HG02938 (cell line): ENCODE data around the gene SPEN.
"Not testable (repeated sequence)": the region's sequence is repeated elsewhere in the genome, so short reads cannot be mapped to it uniquely, and the experiment has no call there.

Source experiments
- ATAC-seq: cut with Tn5 transposase; IDR thresholded peaks from one replicate; pipeline ENCODE4 v1.9.1; 2021; ENCODE audit warnings: mild to moderate bottlenecking, moderate library complexity; ENCODE audit not compliant: unreplicated experiment

Gene SPEN, protein sequence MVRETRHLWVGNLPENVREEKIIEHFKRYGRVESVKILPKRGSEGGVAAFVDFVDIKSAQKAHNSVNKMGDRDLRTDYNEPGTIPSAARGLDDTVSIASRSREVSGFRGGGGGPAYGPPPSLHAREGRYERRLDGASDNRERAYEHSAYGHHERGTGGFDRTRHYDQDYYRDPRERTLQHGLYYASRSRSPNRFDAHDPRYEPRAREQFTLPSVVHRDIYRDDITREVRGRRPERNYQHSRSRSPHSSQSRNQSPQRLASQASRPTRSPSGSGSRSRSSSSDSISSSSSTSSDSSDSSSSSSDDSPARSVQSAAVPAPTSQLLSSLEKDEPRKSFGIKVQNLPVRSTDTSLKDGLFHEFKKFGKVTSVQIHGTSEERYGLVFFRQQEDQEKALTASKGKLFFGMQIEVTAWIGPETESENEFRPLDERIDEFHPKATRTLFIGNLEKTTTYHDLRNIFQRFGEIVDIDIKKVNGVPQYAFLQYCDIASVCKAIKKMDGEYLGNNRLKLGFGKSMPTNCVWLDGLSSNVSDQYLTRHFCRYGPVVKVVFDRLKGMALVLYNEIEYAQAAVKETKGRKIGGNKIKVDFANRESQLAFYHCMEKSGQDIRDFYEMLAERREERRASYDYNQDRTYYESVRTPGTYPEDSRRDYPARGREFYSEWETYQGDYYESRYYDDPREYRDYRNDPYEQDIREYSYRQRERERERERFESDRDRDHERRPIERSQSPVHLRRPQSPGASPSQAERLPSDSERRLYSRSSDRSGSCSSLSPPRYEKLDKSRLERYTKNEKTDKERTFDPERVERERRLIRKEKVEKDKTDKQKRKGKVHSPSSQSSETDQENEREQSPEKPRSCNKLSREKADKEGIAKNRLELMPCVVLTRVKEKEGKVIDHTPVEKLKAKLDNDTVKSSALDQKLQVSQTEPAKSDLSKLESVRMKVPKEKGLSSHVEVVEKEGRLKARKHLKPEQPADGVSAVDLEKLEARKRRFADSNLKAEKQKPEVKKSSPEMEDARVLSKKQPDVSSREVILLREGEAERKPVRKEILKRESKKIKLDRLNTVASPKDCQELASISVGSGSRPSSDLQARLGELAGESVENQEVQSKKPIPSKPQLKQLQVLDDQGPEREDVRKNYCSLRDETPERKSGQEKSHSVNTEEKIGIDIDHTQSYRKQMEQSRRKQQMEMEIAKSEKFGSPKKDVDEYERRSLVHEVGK (N-terminal part only)

GRCh38 chr1:15847100-15847892 is at the start of gene SPEN:
Gene SPEN (plus strand): TSS chr1:15847707. CDS start chr1:15848068, 361 bp downstream.
- peak; percentile 55 for ATAC-seq

GRCh38 chr1:15799004-15799867 is 48.3 kb upstream of the SPEN start:
- no peak for ATAC-seq

- ATAC-seq = no peak
Measured at GRCh38 chr1:15799928-15800835, 47.3 kb upstream of the SPEN start.

- ATAC-seq = no peak
Measured at GRCh38 chr1:15802234-15802965, 45.1 kb upstream of the SPEN start.

DNA sequence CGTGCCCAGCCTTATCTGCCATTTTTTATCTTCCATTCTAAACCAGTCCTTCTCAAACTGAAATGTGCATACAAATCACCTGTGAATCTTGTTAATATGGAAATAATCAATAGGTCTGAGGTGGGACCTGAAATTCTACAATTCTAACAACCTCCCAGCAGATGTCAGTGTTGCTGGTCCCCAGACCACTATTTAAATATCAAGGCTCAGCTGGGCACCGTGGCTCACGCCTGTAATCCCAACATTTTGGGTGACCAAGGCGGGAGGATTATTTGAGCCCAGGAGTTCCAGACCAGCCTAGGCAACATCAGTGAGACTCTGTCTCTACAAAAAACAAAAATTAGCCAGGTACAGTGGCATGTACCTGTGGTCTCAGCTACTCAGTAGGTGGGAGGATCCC is 44.1 kb upstream of the SPEN start:
- no peak for ATAC-seq

DNA sequence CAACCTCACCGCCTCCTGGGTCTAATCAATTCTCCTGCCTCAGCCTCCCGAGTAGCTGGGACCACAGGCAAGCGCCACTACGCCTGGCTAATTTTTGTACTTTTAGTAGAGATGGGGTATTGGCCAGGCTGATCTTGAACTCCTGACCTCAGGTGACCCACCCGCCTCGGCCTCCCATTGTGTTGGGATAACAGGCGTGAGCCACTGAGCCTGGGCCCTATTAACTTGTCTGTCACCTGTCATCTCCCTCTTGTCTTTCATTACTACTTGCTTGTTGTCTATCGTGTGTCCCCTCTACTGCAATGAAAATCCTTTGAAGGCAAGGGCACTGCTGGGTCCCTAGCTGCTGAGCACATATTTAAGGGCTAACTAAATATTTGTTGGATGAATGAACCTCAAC is 43.4 kb upstream of the SPEN start:
- ATAC-seq = no peak

GRCh38 chr1:15807121-15807520 is 40.4 kb upstream of the SPEN start:
- ATAC-seq = no peak

DNA sequence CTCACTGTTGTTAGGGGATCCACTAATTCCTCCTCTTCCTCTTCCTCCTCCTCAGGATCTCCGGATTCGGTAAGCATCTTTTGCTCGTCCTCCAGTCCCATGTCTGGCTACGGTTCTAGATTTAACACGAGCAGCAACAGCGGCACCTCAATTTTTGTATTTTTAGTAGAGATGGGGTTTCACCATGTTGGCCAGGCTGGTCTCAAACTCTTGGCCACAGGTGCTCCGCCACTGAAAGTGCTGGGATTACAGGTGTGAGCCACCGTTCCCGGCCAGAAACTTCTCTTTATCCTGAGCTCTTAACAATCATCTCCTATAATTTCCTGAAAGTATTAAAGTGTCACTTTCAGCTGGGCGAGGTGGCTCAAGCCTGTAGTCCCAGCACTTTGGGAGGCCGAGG is 40.0 kb upstream of the SPEN start, which contains the start of gene UQCRHL:
TSS of gene UQCRHL (minus strand) at position 101 of the 400 bp plus-strand sequence. CDS start at position 101, 0 bp downstream.
- ATAC-seq = not testable (repeated sequence)

GRCh38 chr1:15808955-15809354 is 38.6 kb upstream of the SPEN start:
- no peak for ATAC-seq

GRCh38 chr1:15810073-15810472 is 37.4 kb upstream of the SPEN start:
- ATAC-seq = no peak

DNA sequence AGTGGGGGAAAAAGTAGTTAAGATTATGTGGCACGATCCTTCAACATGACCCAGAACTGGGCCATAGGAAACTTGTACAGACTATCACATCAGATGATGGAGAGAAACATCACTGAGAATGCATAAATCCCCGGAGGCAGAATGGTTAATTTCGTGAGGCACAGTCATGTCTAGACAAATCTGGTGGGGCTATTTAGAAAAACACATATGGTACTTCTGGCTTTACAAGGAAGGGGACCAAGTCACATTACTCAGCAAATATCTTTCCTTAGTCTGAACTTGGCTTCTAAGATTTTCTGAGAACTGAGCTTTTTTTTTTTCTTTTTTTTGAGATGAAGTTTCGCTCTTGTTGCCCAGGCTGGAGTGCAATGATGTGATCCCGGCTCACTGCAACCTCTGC is 30.8 kb upstream of the SPEN start:
- ATAC-seq = no peak

GRCh38 chr1:15820478-15820877 is 27.0 kb upstream of the SPEN start:
- ATAC-seq = no peak

DNA sequence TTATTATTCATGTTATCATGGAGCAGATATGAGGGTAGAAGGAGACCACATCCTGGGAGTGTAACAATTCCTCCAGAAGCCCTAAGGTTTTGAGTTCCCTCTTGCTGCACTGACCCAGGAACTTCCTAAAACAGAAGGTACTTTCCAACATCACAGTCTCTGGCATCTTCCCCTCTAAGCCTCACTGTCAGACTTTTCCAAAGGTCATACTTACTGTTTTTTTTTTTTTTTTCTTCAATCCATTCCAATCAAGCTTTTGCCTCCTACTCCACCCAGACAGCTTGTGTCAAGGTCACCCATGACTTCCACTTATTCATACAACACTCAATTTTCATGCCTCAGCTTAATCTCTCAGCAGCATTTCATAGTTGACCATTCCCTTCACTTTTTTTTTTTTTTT is 21.7 kb upstream of the SPEN start:
- ATAC-seq = no peak

DNA sequence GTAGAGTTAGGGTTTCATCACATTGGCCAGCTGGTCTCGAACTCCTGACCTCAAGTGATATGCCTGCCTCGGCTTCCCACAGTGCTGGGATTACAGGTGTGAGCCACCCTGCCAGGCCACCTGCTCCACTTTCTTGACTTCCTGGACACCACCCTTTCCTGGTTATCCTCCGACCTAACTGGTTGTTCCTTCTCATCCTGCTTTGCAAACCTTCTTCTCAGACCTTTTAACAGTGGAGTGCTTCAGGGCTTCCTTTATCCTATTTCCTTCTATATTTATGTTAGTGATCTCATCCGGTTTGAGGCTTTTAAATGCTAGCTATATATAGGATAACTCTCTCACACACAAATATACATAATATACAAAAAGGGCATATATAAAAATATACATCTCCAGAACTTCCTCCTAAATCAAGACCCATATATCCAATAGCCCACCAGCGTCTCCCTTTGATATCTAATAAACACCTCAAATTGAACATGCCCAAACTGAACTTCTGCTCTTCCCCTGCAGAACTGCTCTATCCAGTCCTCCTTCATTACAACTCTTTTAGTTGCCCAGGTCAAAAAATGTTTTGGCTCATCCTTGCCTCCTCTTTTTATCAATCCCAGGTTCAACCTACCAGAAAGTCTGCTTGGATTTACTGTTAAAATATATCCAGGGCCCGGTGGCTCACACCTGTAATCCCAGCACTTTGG is 20.5 kb upstream of the SPEN start:
- no peak for ATAC-seq

- not testable (repeated sequence) for ATAC-seq
Measured at GRCh38 chr1:15827567-15827966, 19.9 kb upstream of the SPEN start.

DNA sequence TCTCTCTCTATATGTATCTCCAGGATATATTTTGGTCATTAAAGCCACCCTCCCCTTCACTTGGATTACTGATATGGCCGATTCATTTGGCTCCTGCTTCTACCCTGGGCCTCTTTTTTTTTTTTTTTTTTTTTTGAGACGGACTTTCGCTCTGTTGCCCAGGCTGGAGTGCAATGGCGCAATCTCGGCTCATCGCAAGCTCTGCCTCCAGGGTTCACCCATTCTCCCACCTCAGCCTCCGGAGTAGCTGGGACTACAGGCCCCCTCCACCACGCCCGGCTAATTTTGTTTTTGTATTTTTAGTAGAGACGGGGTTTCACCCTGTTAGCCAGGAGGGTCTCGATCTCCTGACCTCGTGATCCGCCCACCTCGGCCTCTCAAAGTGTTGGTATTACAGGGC is 18.6 kb upstream of the SPEN start:
- not testable (repeated sequence) for ATAC-seq

GRCh38 chr1:15830258-15830657 is 17.2 kb upstream of the SPEN start:
- no peak for ATAC-seq
